HepG2 (cell line): Measurements from ENCODE around the gene ENTPD2. TPM values are rescaled to one million over a fixed set of nuclear protein-coding genes. Genes with fewer than 3 reads are reported as not detected.

Source experiments
- ATAC-seq: fragments of 200-7000 bp; cut with Tn5 transposase; 3 replicates; pipeline ENCODE4 v1.9.1; 2020; ENCODE audit warnings: mild to moderate bottlenecking, moderate library complexity
- BruUV-seq: library from RNA; stranded (reverse); fragments of 400-500 nt; replicated peaks from 2 replicates; lab custom pipeline; 2021; lab: Mats Ljungman, UMichigan
- CTCF ChIA-PET: fragments of 300-600 bp; formaldehyde crosslinking; extraction: SDS; loops from one replicate; lab custom pipeline; 2021; ENCODE audit warnings: low total read pairs, inconsistent platforms, low intra/inter-chr PET ratio; lab: Yijun Ruan, JAX
- POLR2A ChIA-PET: fragments of 350-600 bp; sonication (Branson Sonifier 250); formaldehyde crosslinking; loops from one replicate; lab custom pipeline; 2020; ENCODE audit warnings: antibody characterized with exemption, inconsistent platforms; lab: Yijun Ruan, JAX
- DNase-seq: peaks from one replicate; pipeline ENCODE4 v3.0.0-alpha.2; 2015; ENCODE audit warnings: low spot score
- FAIRE-seq: peaks from 3 replicates; lab custom pipeline; 2011; peaks lifted over from hg19 to GRCh38; lab: Jason Lieb, UNC
- H2AFZ ChIP-seq: one replicate; pipeline ENCODE4 v1.6.1; 2011; ENCODE audit warnings: low read length, inconsistent platforms
- H3K27ac ChIP-seq: fragments of 300-600 bp; 3 replicates; pipeline ENCODE4 v1.8.0; 2011; ENCODE audit warnings: mixed run types, mild to moderate bottlenecking, mixed read lengths, low read length, inconsistent platforms; ENCODE audit not compliant: insufficient read depth; ENCODE audit errors: extremely low read length
- H3K27me3 ChIP-seq, 2 experiments: fragments of 200-600 bp in 1 of 2; 2 replicates in 1 of 2; 3 replicates in 1 of 2; pipeline versions ENCODE4 v1.6.0 to v1.8.0; 2011; ENCODE audit warnings: low read length in 2 of 2, mild to moderate bottlenecking in 2 of 2, moderate library complexity in 2 of 2, inconsistent platforms in 1 of 2; ENCODE audit not compliant: insufficient read depth in 2 of 2, control insufficient read depth in 1 of 2
- H3K36me3 ChIP-seq, 2 experiments: fragments of 200-600 bp in 1 of 2; replicated peaks in 1 of 2; 2 replicates in 1 of 2; 3 replicates in 1 of 2; pipeline versions ENCODE4 v1.5.1 to v1.8.0; 2011; ENCODE audit warnings: low read length in 2 of 2, inconsistent platforms in 1 of 2; ENCODE audit not compliant: insufficient read depth in 2 of 2, control insufficient read depth in 1 of 2
- H3K4me1 ChIP-seq: 2 replicates; pipeline ENCODE4 v1.5.1; 2012; ENCODE audit warnings: low read length, inconsistent platforms; ENCODE audit not compliant: insufficient read depth
- H3K4me2 ChIP-seq: 2 replicates; pipeline ENCODE4 v1.6.0; 2011; ENCODE audit warnings: low read depth, low read length, inconsistent platforms
- H3K4me3 ChIP-seq, 3 experiments: fragments of 200-600 bp in 1 of 3; sonication (generic), shearing (Covaris generic) in 1 of 3; replicated peaks in 1 of 3; 2 replicates each; pipeline ENCODE4 v1.5.1; 2011 to 2016; ENCODE audit warnings: low read length in 3 of 3, inconsistent platforms in 2 of 3, low read depth in 2 of 3, mild to moderate bottlenecking in 2 of 3, control low read depth in 1 of 3, mixed read lengths in 1 of 3; ENCODE audit not compliant: insufficient read depth in 1 of 3
- H3K79me2 ChIP-seq: one replicate; pipeline ENCODE4 v1.6.1; 2011; ENCODE audit warnings: low read length, inconsistent platforms; ENCODE audit not compliant: insufficient read depth
- H3K9ac ChIP-seq: 2 replicates; pipeline ENCODE4 v1.6.0; 2011; ENCODE audit warnings: mild to moderate bottlenecking, low read depth, low read length, inconsistent platforms; ENCODE audit not compliant: insufficient read depth
- H3K9me3 ChIP-seq: 2 replicates; pipeline ENCODE4 v1.5.1; 2012; ENCODE audit warnings: mild to moderate bottlenecking, low read length
- H4K20me1 ChIP-seq: 2 replicates; pipeline ENCODE4 v1.6.0; 2011; ENCODE audit warnings: inconsistent platforms, mild to moderate bottlenecking, low read length, moderate library complexity; ENCODE audit not compliant: insufficient read depth
- ARNT2 ChIP-seq: sonication (generic); formaldehyde crosslinking; IDR thresholded peaks from 2 replicates; pipeline ENCODE4 v1.8.0; 2022; ENCODE audit warnings: mild to moderate bottlenecking, low read depth, missing genetic modification reagents, moderate library complexity
- ATF7-NPFF ChIP-seq: sonication (generic); formaldehyde crosslinking; IDR thresholded peaks from 2 replicates; pipeline ENCODE4 v1.8.1; 2023; ENCODE audit warnings: mild to moderate bottlenecking, low read depth, missing genetic modification reagents, moderate library complexity
- HNRNPL ChIP-seq: fragments of 200-400 bp; formaldehyde crosslinking; IDR thresholded peaks from 2 replicates; pipeline ENCODE4 v1.6.1; 2017; ENCODE audit warnings: mild to moderate bottlenecking, low read depth, low read length
- HOXA7 ChIP-seq: sonication (generic); formaldehyde crosslinking; IDR thresholded peaks from 2 replicates; pipeline ENCODE4 v1.8.1; 2022; ENCODE audit warnings: mild to moderate bottlenecking, missing genetic modification reagents, moderate library complexity
- PAF1 ChIP-seq: IDR thresholded peaks from 2 replicates; pipeline ENCODE4 v1.6.1; 2016; ENCODE audit warnings: missing genetic modification reagents, missing compliant biosample characterization
- SAFB2 ChIP-seq: sonication (generic); formaldehyde crosslinking; IDR thresholded peaks from 2 replicates; pipeline ENCODE4 v1.5.1; 2020; ENCODE audit warnings: missing genetic modification reagents, low read depth, mild to moderate bottlenecking, borderline replicate concordance
- SALL2 ChIP-seq: sonication (generic); formaldehyde crosslinking; IDR thresholded peaks from 2 replicates; pipeline ENCODE4 v1.8.1; 2023; ENCODE audit warnings: mild to moderate bottlenecking, missing genetic modification reagents, inconsistent platforms
- SRSF4 ChIP-seq: fragments of 200-400 bp; formaldehyde crosslinking; IDR thresholded peaks from one replicate; pipeline ENCODE4 v1.6.1; 2018; ENCODE audit warnings: mild to moderate bottlenecking, low read depth, low read length, moderate library complexity; ENCODE audit not compliant: poor library complexity, severe bottlenecking
- THRA ChIP-seq: sonication (generic); formaldehyde crosslinking; IDR thresholded peaks from 2 replicates; pipeline ENCODE4 v1.4.0; 2020; ENCODE audit warnings: missing genetic modification reagents, borderline replicate concordance
- WIZ ChIP-seq: sonication (generic); formaldehyde crosslinking; IDR thresholded peaks from 2 replicates; pipeline ENCODE4 v1.5.1; 2020; ENCODE audit warnings: mild to moderate bottlenecking, missing genetic modification reagents
- ZNF121 ChIP-seq: sonication (generic); formaldehyde crosslinking; IDR thresholded peaks from 2 replicates; pipeline ENCODE4 v1.5.0; 2020; ENCODE audit warnings: mild to moderate bottlenecking, missing genetic modification reagents
- ZNF276 ChIP-seq: sonication (generic); formaldehyde crosslinking; IDR thresholded peaks from 2 replicates; pipeline ENCODE4 v1.4.0; 2020; ENCODE audit warnings: mild to moderate bottlenecking, low read depth, missing genetic modification reagents
- ZNF333 ChIP-seq: sonication (generic); formaldehyde crosslinking; IDR thresholded peaks from 2 replicates; pipeline ENCODE4 v1.4.0; 2020; ENCODE audit warnings: mild to moderate bottlenecking, missing genetic modification reagents, borderline replicate concordance
- ZNF563 ChIP-seq: sonication (generic); formaldehyde crosslinking; IDR thresholded peaks from 2 replicates; pipeline ENCODE4 v1.8.0; 2022; ENCODE audit warnings: mild to moderate bottlenecking, moderate library complexity, missing genetic modification reagents
- ZNF776 ChIP-seq: sonication (generic); formaldehyde crosslinking; IDR thresholded peaks from 2 replicates; pipeline ENCODE4 v1.4.0; 2020; ENCODE audit warnings: mild to moderate bottlenecking, missing genetic modification reagents
- ZNF781 ChIP-seq: sonication (generic); formaldehyde crosslinking; IDR thresholded peaks from 2 replicates; pipeline ENCODE4 v1.5.1; 2020; ENCODE audit warnings: borderline replicate concordance, mild to moderate bottlenecking, missing genetic modification reagents; ENCODE audit errors: not compliant biosample characterization
- ZSCAN12 ChIP-seq: sonication (generic); formaldehyde crosslinking; IDR thresholded peaks from 2 replicates; pipeline ENCODE4 v1.9.0; 2021; ENCODE audit warnings: mild to moderate bottlenecking, missing genetic modification reagents
- WGBS: methylation state at CpG from one replicate; pipeline ENCODE4 v1.1.6; 2017; ENCODE audit warnings: low lambda C conversion rate; 5-methylcytosine and 5-hydroxymethylcytosine counted together
- in situ Hi-C: cut with HindIII; loops from 2 replicates; pipeline ENCODE4 v1.10.0; 2017; ENCODE audit warnings: low pct_unique_long_range_greater_than_20kb; ENCODE audit not compliant: extremely low pct_ligation_motif_present
- intact Hi-C: fragments of 100-400 bp; cut with micrococcal nuclease; formaldehyde crosslinking; loops from one replicate; pipeline ENCODE4 v1.10.0; 2022; ENCODE audit not compliant: unreplicated experiment
- polyA plus RNA-seq, 8 experiments: library from polyadenylated mRNA; depleted of rRNA in 3 of 8; stranded (reverse) in 7 of 8; unstranded in 1 of 8; fragments of >200 nt; fragmentation: Illumina TruSeq in 4 of 8; extraction: Trizol in 4 of 8; gene quantifications; 2 replicates each; pipeline versions ENCODE4 v1.2.1 to v1.2.3, GENCODE V29; 2011 to 2016; ENCODE audit warnings: low read depth in 4 of 8, missing spikeins in 1 of 8, mixed read lengths in 1 of 8; ENCODE audit not compliant: insufficient read depth in 1 of 8
- total RNA-seq, 5 experiments: library from RNA; depleted of rRNA; stranded (reverse); fragments of >200 nt; fragmentation: Illumina TruSeq; extraction: Trizol; gene quantifications; 2 replicates each; pipeline ENCODE4 v1.2.3, GENCODE V29; 2016; ENCODE audit warnings: low read depth in 1 of 5

ENTPD2 gene
- total and polyA plus RNA-seq, 2 of the 13 experiments (the other 11 are each of a cell fraction or from before 2014, with no cell fraction given) = 0.95 to 3.2 TPM

- TF ChIP-seq HOXA7 = no peak
- TF ChIP-seq ARNT2 (CRISPR knock-in tag) = no peak
- TF ChIP-seq ZNF776 (CRISPR knock-in tag) = peak; percentile 58; the same call in 1 of the 2 replicates
- peak; percentile 86; the same call in 1 of the 2 replicates for TF ChIP-seq ZNF333 (CRISPR knock-in tag)
- peak; percentile 27; the same call in 1 of the 2 replicates for TF ChIP-seq ATF7-NPFF (CRISPR knock-in tag)
- TF ChIP-seq THRA (CRISPR knock-in tag) = peak; percentile 65; the same call in 1 of the 2 replicates
These were observed 24.6 kb downstream of the ENTPD2 start (continued) for GRCh38 chr9:137029058-137029936.

GRCh38 chr9:137028263-137029057 lies 25.4 kb downstream of the ENTPD2 start:
- peaks cover 0 to 19% of the 10 kb centered on the region in 2 experiments; a peak in 2 of 5 replicates for H3K27me3 ChIP-seq
- H3K4me2 ChIP-seq = peak overlapping the region; percentile 95
- in situ Hi-C loops (no loop called here), intact Hi-C loops (no loop called here)
- no peak for DNase-seq
- no peak for FAIRE-seq
- peak overlapping the region; percentile 57; the same call in 1 of the 2 replicates for H3K9ac ChIP-seq
- no peaks in the 10 kb centered on the region for H3K79me2 ChIP-seq
- H3K4me1 ChIP-seq = peaks cover 85% of the 10 kb centered on the region
- no peaks in the 10 kb centered on the region for H3K36me3 ChIP-seq
- BruUV-seq = no TSS peak
- no peak overlapping the region for H2AFZ ChIP-seq
- peak; percentile 47 for ATAC-seq
- no peak overlapping the region for H3K27ac ChIP-seq
- peak overlapping the region; percentile 35 to 78 (median 46) for H3K4me3 ChIP-seq
- H3K9me3 ChIP-seq = no peaks in the 10 kb centered on the region
- CTCF ChIA-PET = interaction anchor here (1.1 to 1.4 kb wide), 3 partner anchors 27 to 80 kb away, joined by 3 to 4 read pairs (median 4); no protein-coding TSS in a partner anchor
- POLR2A ChIA-PET = interaction anchor here (1.0 to 1.6 kb wide), 6 partner anchors 27 to 79 kb away, joined by 3 to 6 read pairs (median 4); partner anchors contain the start of genes CLIC3 and SAPCD2
- WGBS = 0% methylated on average over 4 of the region's 98 CpGs
- no peaks in the 10 kb centered on the region for H4K20me1 ChIP-seq
- TF ChIP-seq ZNF781 (CRISPR knock-in tag) (no peak), SALL2 (CRISPR knock-in tag) (0 out of 2 replicates have a peak, but pooled peaks have one; percentile 9), ZNF121 (no peak), PAF1 (no peak), HNRNPL (0 out of 2 replicates have a peak, but pooled peaks have one; percentile 42), ZNF276 (CRISPR knock-in tag) (no peak), SAFB2 (CRISPR knock-in tag) (no peak), ZSCAN12 (CRISPR knock-in tag) (0 out of 2 replicates have a peak, but pooled peaks have one; percentile 16), ZNF563 (CRISPR knock-in tag) (peak; percentile 78; the same call in 1 of the 2 replicates), SRSF4 (no peak), WIZ (CRISPR knock-in tag) (no peak)
